RWPE2 (cell line): ENCODE data around the gene GRK3.

Experiments used
- ATAC-seq: fragments of 200-7000 bp; cut with Tn5 transposase; 3 replicates; pipeline ENCODE4 v1.9.1; 2021; ENCODE audit warnings: low read depth
- DNase-seq: peaks from one replicate; pipeline ENCODE4 v3.0.0-alpha.2; 2020; ENCODE audit warnings: low spot score
- H3K27ac ChIP-seq: fragments of 450-650 bp; 2 replicates; pipeline ENCODE4 v1.5.1; 2017; ENCODE audit warnings: mild to moderate bottlenecking; ENCODE audit not compliant: poor library complexity, severe bottlenecking
- H3K27me3 ChIP-seq: fragments of 250-450 bp; sonication (Bioruptor Pico); 2 replicates; pipeline ENCODE4 v1.5.1; 2021; ENCODE audit warnings: mild to moderate bottlenecking, moderate library complexity; ENCODE audit not compliant: insufficient read depth, poor library complexity, severe bottlenecking
- H3K36me3 ChIP-seq: fragments of 250-450 bp; sonication (Bioruptor Pico); 2 replicates; pipeline ENCODE4 v1.5.1; 2020; ENCODE audit warnings: low read depth, mild to moderate bottlenecking, moderate library complexity
- H3K4me1 ChIP-seq: fragments of 250-450 bp; sonication (Bioruptor Pico); 2 replicates; pipeline ENCODE4 v1.5.1; 2021; ENCODE audit warnings: mild to moderate bottlenecking, moderate library complexity; ENCODE audit not compliant: insufficient read depth, poor library complexity, severe bottlenecking
- H3K4me3 ChIP-seq: fragments of 250-450 bp; sonication (Bioruptor Pico); 2 replicates; pipeline ENCODE4 v1.5.1; 2021; ENCODE audit warnings: mild to moderate bottlenecking, moderate library complexity; ENCODE audit not compliant: severe bottlenecking
- H3K9me3 ChIP-seq: fragments of 250-450 bp; sonication (Bioruptor Pico); 2 replicates; pipeline ENCODE4 v1.5.1; 2021; ENCODE audit warnings: mild to moderate bottlenecking, moderate library complexity; ENCODE audit not compliant: severe bottlenecking
- TF ChIP-seq, protein P1 (sequence below): fragments of 450-650 bp; IDR thresholded peaks from one replicate; pipeline ENCODE4 v1.5.1; 2017; ENCODE audit warnings: mild to moderate bottlenecking, moderate library complexity; ENCODE audit not compliant: poor library complexity, severe bottlenecking

The GRK3 gene

DNA sequence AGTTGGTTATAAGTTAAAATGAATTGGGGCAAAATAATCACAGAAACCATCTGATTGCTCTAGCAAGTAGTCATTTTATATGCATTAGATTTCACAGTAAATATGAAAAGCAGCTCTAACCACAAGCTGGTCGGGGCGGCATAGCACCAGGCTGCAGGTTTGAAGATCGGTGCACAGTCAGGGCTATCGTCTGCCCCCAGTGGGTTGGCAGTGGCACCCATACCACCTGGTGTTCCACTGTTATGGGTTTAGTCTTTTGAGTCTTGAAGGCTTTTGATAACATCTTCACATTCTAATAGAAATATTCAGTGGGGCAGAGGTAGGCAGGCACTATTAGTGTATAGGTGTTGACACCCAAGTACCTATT lies 62.1 kb downstream of the GRK3 start:
- ATAC-seq (no peak), DNase-seq (no peak)
- H3K4me3 ChIP-seq, result no peak overlapping the region
- no peaks in the 10 kb centered on the region for H3K27me3 ChIP-seq
- H3K36me3 ChIP-seq, result no peaks in the 10 kb centered on the region
- no peaks in the 10 kb centered on the region for H3K9me3 ChIP-seq
- TF ChIP-seq, protein P1, sequence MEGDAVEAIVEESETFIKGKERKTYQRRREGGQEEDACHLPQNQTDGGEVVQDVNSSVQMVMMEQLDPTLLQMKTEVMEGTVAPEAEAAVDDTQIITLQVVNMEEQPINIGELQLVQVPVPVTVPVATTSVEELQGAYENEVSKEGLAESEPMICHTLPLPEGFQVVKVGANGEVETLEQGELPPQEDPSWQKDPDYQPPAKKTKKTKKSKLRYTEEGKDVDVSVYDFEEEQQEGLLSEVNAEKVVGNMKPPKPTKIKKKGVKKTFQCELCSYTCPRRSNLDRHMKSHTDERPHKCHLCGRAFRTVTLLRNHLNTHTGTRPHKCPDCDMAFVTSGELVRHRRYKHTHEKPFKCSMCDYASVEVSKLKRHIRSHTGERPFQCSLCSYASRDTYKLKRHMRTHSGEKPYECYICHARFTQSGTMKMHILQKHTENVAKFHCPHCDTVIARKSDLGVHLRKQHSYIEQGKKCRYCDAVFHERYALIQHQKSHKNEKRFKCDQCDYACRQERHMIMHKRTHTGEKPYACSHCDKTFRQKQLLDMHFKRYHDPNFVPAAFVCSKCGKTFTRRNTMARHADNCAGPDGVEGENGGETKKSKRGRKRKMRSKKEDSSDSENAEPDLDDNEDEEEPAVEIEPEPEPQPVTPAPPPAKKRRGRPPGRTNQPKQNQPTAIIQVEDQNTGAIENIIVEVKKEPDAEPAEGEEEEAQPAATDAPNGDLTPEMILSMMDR, result no peak
- no peaks in the 10 kb centered on the region for H3K4me1 ChIP-seq
- H3K27ac ChIP-seq, result no peak overlapping the region

DNA sequence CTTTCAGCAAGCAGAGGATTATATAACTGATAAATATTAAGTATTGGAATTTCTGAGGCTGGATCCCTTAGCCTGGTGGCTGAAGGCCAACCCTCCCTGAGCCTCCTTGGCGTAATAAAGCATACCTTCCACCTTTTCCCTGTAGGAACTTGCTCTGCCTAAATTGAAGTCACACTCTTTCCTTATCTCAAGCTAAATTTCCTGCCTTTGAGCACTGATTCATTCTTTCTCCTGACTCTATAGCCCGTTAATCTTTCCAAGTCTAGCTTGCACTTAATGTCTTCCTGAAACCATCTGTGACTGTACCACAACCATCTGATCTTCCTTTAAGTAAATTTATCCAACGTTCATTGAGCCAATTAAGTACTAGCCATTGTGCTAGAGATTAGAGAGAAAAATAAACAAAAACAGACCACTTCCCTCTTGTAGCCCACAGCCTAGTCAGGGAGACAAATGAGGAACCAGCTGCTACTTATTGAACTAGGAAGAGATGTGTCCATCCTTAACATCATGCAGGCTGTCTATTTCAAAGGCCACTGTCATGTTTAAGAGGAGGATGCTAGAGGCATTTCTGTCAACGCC lies 62.9 kb downstream of the GRK3 start:
- no peaks in the 10 kb centered on the region for H3K4me1 ChIP-seq
- H3K27ac ChIP-seq, result no peak overlapping the region
- no peaks in the 10 kb centered on the region for H3K27me3 ChIP-seq
- no peaks in the 10 kb centered on the region for H3K36me3 ChIP-seq
- DNase-seq (no peak), ATAC-seq (no peak)
- H3K9me3 ChIP-seq, result no peaks in the 10 kb centered on the region
- TF ChIP-seq, protein P1, result no peak
- H3K4me3 ChIP-seq, result no peak overlapping the region

DNA sequence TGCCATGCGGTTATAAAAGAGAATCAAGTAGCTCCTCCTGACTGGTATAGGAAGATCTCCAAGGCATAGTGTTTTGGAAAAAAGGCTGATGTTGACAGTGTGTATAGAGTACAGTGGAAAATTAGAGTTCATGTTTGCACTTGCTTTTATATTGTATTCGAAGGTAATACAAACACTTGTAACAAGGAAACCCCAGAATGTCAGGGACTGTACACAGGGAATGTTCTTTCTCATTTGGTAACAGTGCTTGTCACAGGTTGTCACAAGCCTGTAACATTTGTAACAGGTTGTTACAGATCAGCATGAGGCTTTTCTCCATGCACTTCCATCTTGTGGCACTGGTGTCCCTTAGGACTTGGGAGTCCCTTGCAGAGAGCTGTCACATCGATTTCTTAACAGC lies 64.0 kb downstream of the GRK3 start:
- Histone ChIP-seq H3K9me3 (no peaks in the 10 kb centered on the region), H3K36me3 (no peaks in the 10 kb centered on the region), H3K4me3 (no peak overlapping the region), H3K27ac (no peak overlapping the region), H3K4me1 (no peaks in the 10 kb centered on the region), H3K27me3 (no peaks in the 10 kb centered on the region)
- ATAC-seq, result no peak
- no peak for DNase-seq
- TF ChIP-seq, protein P1, result no peak

DNA sequence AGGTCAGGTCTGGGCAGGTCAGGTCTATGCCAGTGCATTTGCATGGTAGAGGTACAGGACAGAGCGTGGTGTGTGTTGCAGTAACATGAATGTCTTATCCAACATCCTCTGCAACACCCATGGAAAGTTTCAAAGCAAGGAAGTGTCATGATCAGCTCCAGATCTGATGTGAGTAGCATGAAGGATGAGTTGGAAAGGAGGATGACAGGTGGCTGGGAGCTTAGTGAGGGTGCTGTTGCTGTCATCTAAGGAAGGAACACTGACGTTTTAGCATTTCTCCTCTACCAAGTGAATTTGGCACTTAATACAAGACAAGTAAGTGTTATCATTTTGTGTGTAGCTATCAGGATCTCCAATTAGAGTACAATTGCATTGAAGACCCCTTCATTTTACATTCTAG lies 65.1 kb downstream of the GRK3 start:
- H3K36me3 ChIP-seq, result no peaks in the 10 kb centered on the region
- TF ChIP-seq, protein P1, result no peak
- H3K27ac ChIP-seq, result no peak overlapping the region
- no peaks in the 10 kb centered on the region for H3K9me3 ChIP-seq
- H3K27me3 ChIP-seq, result no peaks in the 10 kb centered on the region
- H3K4me3 ChIP-seq, result no peak overlapping the region
- H3K4me1 ChIP-seq, result no peaks in the 10 kb centered on the region
- DNase-seq (no peak), ATAC-seq (no peak)

DNA sequence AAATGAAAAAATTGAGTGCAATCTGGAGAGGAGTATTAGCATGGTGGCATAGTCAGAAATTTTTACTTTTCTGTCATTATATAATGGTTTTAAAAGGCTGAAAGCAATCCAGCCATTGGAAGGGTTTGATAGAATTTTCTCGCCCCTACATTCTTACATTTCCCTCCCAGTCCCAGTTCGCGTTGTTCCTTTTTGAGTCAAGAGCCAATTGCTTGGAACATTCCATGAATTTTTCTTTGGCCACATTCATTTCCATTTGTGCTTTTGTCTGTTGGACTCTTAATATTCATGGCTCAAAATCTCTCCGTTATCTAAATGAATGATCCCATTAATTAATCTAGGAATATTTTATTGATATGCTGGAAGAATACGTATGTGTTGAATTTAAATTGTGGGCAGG lies 66.0 kb downstream of the GRK3 start:
- ATAC-seq (no peak), DNase-seq (no peak)
- no peak overlapping the region for H3K27ac ChIP-seq
- H3K36me3 ChIP-seq, result no peaks in the 10 kb centered on the region
- H3K27me3 ChIP-seq, result no peaks in the 10 kb centered on the region
- H3K9me3 ChIP-seq, result no peaks in the 10 kb centered on the region
- no peaks in the 10 kb centered on the region for H3K4me1 ChIP-seq
- no peak overlapping the region for H3K4me3 ChIP-seq
- TF ChIP-seq, protein P1, result no peak
